H9 (cell line): Measurements from ENCODE around the gene SLC25A17. TPM values are rescaled to one million over a fixed set of nuclear protein-coding genes. Genes with fewer than 3 reads are reported as not detected.

Experiments used
- DNase-seq: peaks from one replicate; pipeline ENCODE4 v3.0.0-alpha.2; 2017
- H2AFZ ChIP-seq: one replicate; pipeline ENCODE4 v1.6.1; 2013; ENCODE audit warnings: mild to moderate bottlenecking, low read length, control low read depth, moderate library complexity
- H2AK5ac ChIP-seq: 2 replicates; pipeline ENCODE4 v1.6.1; 2013; ENCODE audit warnings: low read length, control low read depth, mixed read lengths; ENCODE audit not compliant: insufficient read length
- H2BK120ac ChIP-seq: one replicate; pipeline ENCODE4 v1.6.1; 2013; ENCODE audit warnings: low read depth, mild to moderate bottlenecking, low read length, control low read depth, inconsistent platforms; ENCODE audit not compliant: poor library complexity, severe bottlenecking
- H2BK12ac ChIP-seq: 2 replicates; pipeline ENCODE4 v1.6.1; 2013; ENCODE audit warnings: low read length, control low read depth, mixed read lengths, low read depth; ENCODE audit not compliant: insufficient read length
- H2BK15ac ChIP-seq: 2 replicates; pipeline ENCODE4 v1.6.1; 2013; ENCODE audit warnings: low read depth, low read length, control low read depth
- H2BK20ac ChIP-seq: one replicate; pipeline ENCODE4 v1.6.1; 2013; ENCODE audit warnings: low read depth, mild to moderate bottlenecking, low read length, control low read depth, inconsistent platforms; ENCODE audit not compliant: poor library complexity, severe bottlenecking
- H2BK5ac ChIP-seq: 2 replicates; pipeline ENCODE4 v1.6.1; 2013; ENCODE audit warnings: low read length, control low read depth, mixed read lengths; ENCODE audit not compliant: insufficient read length
- H3K14ac ChIP-seq: 2 replicates; pipeline ENCODE4 v1.6.1; 2013; ENCODE audit warnings: low read length, control low read depth; ENCODE audit not compliant: insufficient read depth
- H3K18ac ChIP-seq: 2 replicates; pipeline ENCODE4 v1.6.1; 2013; ENCODE audit warnings: low read depth, mild to moderate bottlenecking, mixed read lengths, low read length, control low read depth; ENCODE audit not compliant: insufficient read length
- H3K23ac ChIP-seq: 2 replicates; pipeline ENCODE4 v1.6.1; 2013; ENCODE audit warnings: low read length, control low read depth, mixed read lengths, low read depth; ENCODE audit not compliant: insufficient read length
- H3K23me2 ChIP-seq: 2 replicates; pipeline ENCODE4 v1.6.1; 2013; ENCODE audit warnings: low read depth, mild to moderate bottlenecking, mixed read lengths, low read length, control low read depth; ENCODE audit not compliant: insufficient read length, poor library complexity, severe bottlenecking
- H3K27ac ChIP-seq: 2 replicates; pipeline ENCODE4 v1.5.1; 2013; ENCODE audit warnings: low read length, control low read depth, mixed read lengths, low read depth; ENCODE audit not compliant: insufficient read length
- H3K27me3 ChIP-seq: 2 replicates; pipeline ENCODE4 v1.6.1; 2013; ENCODE audit warnings: low read length, control low read depth, inconsistent platforms; ENCODE audit not compliant: insufficient read depth
- H3K4ac ChIP-seq: 2 replicates; pipeline ENCODE4 v1.6.1; 2013; ENCODE audit warnings: low read depth, mild to moderate bottlenecking, control low read depth, inconsistent platforms, low read length, moderate library complexity
- H3K4me1 ChIP-seq: 2 replicates; pipeline ENCODE4 v1.6.1; 2013; ENCODE audit warnings: low read length, control low read depth, inconsistent platforms; ENCODE audit not compliant: insufficient read depth
- H3K4me2 ChIP-seq: 2 replicates; pipeline ENCODE4 v1.6.1; 2013; ENCODE audit warnings: low read length, control low read depth, mixed read lengths; ENCODE audit not compliant: insufficient read length, insufficient read depth
- H3K56ac ChIP-seq: 2 replicates; pipeline ENCODE4 v1.6.1; 2013; ENCODE audit warnings: low read depth, mild to moderate bottlenecking, mixed read lengths, low read length, control low read depth; ENCODE audit not compliant: insufficient read length
- H3K79me1 ChIP-seq: 2 replicates; pipeline ENCODE4 v1.6.1; 2013; ENCODE audit warnings: low read depth, mild to moderate bottlenecking, moderate library complexity, low read length, control low read depth, inconsistent platforms; ENCODE audit not compliant: insufficient read depth, poor library complexity, severe bottlenecking
- H3K79me2 ChIP-seq: 2 replicates; pipeline ENCODE4 v1.6.1; 2013; ENCODE audit warnings: low read length, control low read depth, inconsistent platforms; ENCODE audit not compliant: insufficient read depth
- H3K9ac ChIP-seq: 2 replicates; pipeline ENCODE4 v1.6.1; 2013; ENCODE audit warnings: low read length, control low read depth, mixed read lengths; ENCODE audit not compliant: insufficient read length; ENCODE audit errors: extremely low read depth
- H3K9me3 ChIP-seq: one replicate; pipeline ENCODE4 v1.6.1; 2013; ENCODE audit warnings: low read depth, low read length, inconsistent platforms; ENCODE audit not compliant: control insufficient read depth
- H3T11ph ChIP-seq: one replicate; pipeline ENCODE4 v1.6.1; 2013; ENCODE audit warnings: mild to moderate bottlenecking, low read length, control low read depth, inconsistent platforms
- H4K20me1 ChIP-seq: one replicate; pipeline ENCODE4 v1.6.1; 2013; ENCODE audit not compliant: control insufficient read depth, insufficient read length, insufficient read depth
- H4K5ac ChIP-seq: 2 replicates; pipeline ENCODE4 v1.6.1; 2013; ENCODE audit warnings: low read depth, mild to moderate bottlenecking, mixed read lengths, low read length, control low read depth; ENCODE audit not compliant: insufficient read length
- H4K8ac ChIP-seq: replicated peaks from 2 replicates; pipeline ENCODE4 v1.6.1; 2013; ENCODE audit warnings: low read length, control low read depth, mixed read lengths, low read depth; ENCODE audit not compliant: insufficient read length
- H4K91ac ChIP-seq: 2 replicates; pipeline ENCODE4 v1.6.1; 2013; ENCODE audit warnings: low read depth, mild to moderate bottlenecking, moderate library complexity, mixed read lengths, low read length, control low read depth; ENCODE audit not compliant: insufficient read length
- H3K27ac Mint-ChIP-seq, 3 experiments: 2 replicates in 2 of 3; 3 replicates in 1 of 3; pipeline ENCODE4 v1.8.0; 2020 to 2021; ENCODE audit warnings: mixed read lengths in 3 of 3, mild to moderate bottlenecking in 1 of 3, moderate library complexity in 1 of 3
- H3K27me3 Mint-ChIP-seq: 2 replicates; pipeline ENCODE4 v1.8.0; 2021; ENCODE audit warnings: low read depth, mild to moderate bottlenecking, moderate library complexity, mixed read lengths
- H3K36me3 Mint-ChIP-seq, 3 experiments: 2 replicates in 2 of 3; 3 replicates in 1 of 3; pipeline ENCODE4 v1.8.0; 2020 to 2021; ENCODE audit warnings: low read depth in 3 of 3, mixed read lengths in 3 of 3; ENCODE audit not compliant: insufficient read depth in 1 of 3
- H3K4me1 Mint-ChIP-seq, 2 experiments: 2 replicates each; pipeline ENCODE4 v1.8.0; 2020; ENCODE audit warnings: mixed read lengths in 2 of 2
- H3K4me3 Mint-ChIP-seq, 2 experiments: 2 replicates in 1 of 2; 3 replicates in 1 of 2; pipeline ENCODE4 v1.8.0; 2020 to 2021; ENCODE audit warnings: mild to moderate bottlenecking in 2 of 2, mixed read lengths in 2 of 2, moderate library complexity in 1 of 2
- H3K9me3 Mint-ChIP-seq, 2 experiments: 2 replicates in 1 of 2; 3 replicates in 1 of 2; pipeline ENCODE4 v1.8.0; 2020; ENCODE audit warnings: mild to moderate bottlenecking in 2 of 2, mixed read lengths in 2 of 2, moderate library complexity in 1 of 2
- WGBS: extraction: QIAGEN DNeasy Blood & Tissue Kit; methylation state at CpG from one replicate; pipeline ENCODE4 v1.1.7; 2013; ENCODE audit warnings: missing lambda C conversion rate, low lambda C conversion rate, mixed read lengths; ENCODE audit not compliant: insufficient read length; ENCODE audit errors: extremely low coverage; 5-methylcytosine and 5-hydroxymethylcytosine counted together
- total RNA-seq: library from RNA; stranded (reverse); gene quantifications from 2 replicates; pipeline ENCODE4 v1.2.1, GENCODE V29; 2021
- TF ChIP-seq, protein P1 (sequence below): fragments of 200-600 bp; sonication (generic); conservative IDR thresholded peaks from 3 replicates; pipeline ENCODE4 v1.8.0; 2021; ENCODE audit warnings: antibody characterized with exemption, mild to moderate bottlenecking

SLC25A17 gene
- total RNA-seq, 1 experiment from 2014 or later: 26.5 TPM

DNA sequence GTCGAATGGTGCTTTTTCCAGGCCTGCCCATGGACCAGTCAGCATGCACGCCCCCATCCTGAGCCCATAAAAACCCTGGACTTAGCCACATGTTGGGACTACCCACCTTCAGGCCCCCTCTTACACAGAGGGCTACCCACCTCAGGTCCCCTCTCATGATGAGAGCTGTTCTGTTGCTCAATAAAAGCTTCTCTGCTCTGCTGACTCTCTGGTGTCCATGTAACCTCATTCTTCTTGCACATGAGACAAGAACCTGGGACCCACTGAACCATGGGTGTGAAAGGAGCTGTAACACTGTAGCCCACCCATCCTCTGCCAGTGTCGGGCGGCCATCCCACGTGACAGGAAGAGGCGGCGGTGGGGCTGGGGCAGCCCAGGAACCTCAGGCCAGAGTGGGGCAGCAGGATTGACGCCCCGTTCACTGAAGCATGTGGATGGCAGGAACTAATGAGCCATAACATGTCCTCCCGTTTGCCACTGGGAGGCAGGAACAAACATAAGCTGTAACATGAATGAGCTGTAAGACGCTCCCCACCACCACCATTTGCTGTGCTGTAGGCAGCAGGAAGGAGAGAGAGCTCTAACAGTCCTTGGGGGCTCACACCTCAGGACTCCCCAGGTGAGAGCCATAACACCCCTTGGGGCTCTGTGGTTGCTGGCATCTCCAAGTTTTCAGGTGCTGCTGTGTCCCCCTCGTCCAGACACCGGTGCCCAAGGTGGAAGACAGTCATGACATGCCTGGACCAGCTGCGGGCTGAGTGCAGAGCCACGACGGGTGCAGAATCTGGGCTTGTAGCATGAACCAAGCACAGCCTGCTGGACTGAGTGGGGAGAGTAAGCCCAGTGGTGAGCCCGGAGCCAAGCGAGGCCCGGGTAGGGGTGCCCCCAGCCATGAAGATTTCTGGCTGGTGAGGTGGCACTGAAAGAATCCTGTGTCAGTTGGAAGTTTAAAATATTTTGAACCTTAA, 70.5 kb downstream of the SLC25A17 start:
- no peak overlapping the region for H3T11ph ChIP-seq
- no peaks in the 10 kb centered on the region for H4K20me1 ChIP-seq
- H2AK5ac ChIP-seq: no peak overlapping the region
- no peak overlapping the region for H3K27ac Mint-ChIP-seq
- no peak overlapping the region for H2BK15ac ChIP-seq
- no peak overlapping the region for H3K4me2 ChIP-seq
- H3K27me3 ChIP-seq: no peaks in the 10 kb centered on the region
- H3K4me1 Mint-ChIP-seq: peaks cover 12 to 21% of the 10 kb centered on the region in 2 experiments
- no peaks in the 10 kb centered on the region for H3K79me2 ChIP-seq
- H3K23me2 ChIP-seq: no peaks in the 10 kb centered on the region
- H3K4me1 ChIP-seq: no peaks in the 10 kb centered on the region
- H3K9ac ChIP-seq: no peak overlapping the region
- no peak overlapping the region for H3K23ac ChIP-seq
- H3K9me3 Mint-ChIP-seq: peaks cover 17 to 19% of the 10 kb centered on the region in 2 experiments
- no peak overlapping the region for H3K4me3 Mint-ChIP-seq
- H2BK20ac ChIP-seq: no peak overlapping the region
- peak; percentile 32 for DNase-seq
- H2BK12ac ChIP-seq: no peak overlapping the region
- H4K5ac ChIP-seq: no peak overlapping the region
- H4K91ac ChIP-seq: no peak overlapping the region
- no peak overlapping the region for H3K27ac ChIP-seq
- H3K36me3 Mint-ChIP-seq: peaks cover 4 to 20% (median 16%) of the 10 kb centered on the region in 3 experiments
- H3K27me3 Mint-ChIP-seq: peaks cover 3% of the 10 kb centered on the region
- no peaks in the 10 kb centered on the region for H3K79me1 ChIP-seq
- H2BK120ac ChIP-seq: no peak overlapping the region
- no CpG with 5 or more reads among the region's 19 CpGs for WGBS
- H3K9me3 ChIP-seq: peaks cover 8% of the 10 kb centered on the region
- no peak overlapping the region for H2BK5ac ChIP-seq
- TF ChIP-seq, protein P1, sequence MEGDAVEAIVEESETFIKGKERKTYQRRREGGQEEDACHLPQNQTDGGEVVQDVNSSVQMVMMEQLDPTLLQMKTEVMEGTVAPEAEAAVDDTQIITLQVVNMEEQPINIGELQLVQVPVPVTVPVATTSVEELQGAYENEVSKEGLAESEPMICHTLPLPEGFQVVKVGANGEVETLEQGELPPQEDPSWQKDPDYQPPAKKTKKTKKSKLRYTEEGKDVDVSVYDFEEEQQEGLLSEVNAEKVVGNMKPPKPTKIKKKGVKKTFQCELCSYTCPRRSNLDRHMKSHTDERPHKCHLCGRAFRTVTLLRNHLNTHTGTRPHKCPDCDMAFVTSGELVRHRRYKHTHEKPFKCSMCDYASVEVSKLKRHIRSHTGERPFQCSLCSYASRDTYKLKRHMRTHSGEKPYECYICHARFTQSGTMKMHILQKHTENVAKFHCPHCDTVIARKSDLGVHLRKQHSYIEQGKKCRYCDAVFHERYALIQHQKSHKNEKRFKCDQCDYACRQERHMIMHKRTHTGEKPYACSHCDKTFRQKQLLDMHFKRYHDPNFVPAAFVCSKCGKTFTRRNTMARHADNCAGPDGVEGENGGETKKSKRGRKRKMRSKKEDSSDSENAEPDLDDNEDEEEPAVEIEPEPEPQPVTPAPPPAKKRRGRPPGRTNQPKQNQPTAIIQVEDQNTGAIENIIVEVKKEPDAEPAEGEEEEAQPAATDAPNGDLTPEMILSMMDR: no peak
- no peak overlapping the region for H3K18ac ChIP-seq
- H4K8ac ChIP-seq: no peak overlapping the region
- no peak overlapping the region for H3K14ac ChIP-seq
- H3K56ac ChIP-seq: no peak overlapping the region
- no peak overlapping the region for H3K4ac ChIP-seq
- no peak overlapping the region for H2AFZ ChIP-seq
